Measurements from ENCODE around the gene PAX6.

DNA sequence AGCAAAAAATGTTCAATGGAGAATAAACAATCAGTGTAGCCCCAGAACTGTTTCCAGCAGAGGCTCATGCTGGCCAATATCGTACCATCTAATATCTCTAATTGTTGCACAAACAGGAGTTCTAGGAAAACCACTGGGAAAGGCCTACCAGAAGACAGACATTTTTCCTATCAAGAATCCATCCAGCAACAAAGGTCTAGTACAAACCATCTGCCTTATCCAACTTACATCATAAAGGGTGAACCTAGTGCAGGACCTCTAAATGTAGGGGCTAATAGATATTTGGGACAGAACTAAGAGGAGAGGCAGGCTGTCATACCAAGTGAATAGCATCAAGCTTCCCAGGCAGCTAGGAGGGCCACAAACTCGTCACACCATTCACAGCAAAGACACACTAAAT is 18.7 kb downstream of the PAX6 start:
- TF ChIP-seq, protein P1, sequence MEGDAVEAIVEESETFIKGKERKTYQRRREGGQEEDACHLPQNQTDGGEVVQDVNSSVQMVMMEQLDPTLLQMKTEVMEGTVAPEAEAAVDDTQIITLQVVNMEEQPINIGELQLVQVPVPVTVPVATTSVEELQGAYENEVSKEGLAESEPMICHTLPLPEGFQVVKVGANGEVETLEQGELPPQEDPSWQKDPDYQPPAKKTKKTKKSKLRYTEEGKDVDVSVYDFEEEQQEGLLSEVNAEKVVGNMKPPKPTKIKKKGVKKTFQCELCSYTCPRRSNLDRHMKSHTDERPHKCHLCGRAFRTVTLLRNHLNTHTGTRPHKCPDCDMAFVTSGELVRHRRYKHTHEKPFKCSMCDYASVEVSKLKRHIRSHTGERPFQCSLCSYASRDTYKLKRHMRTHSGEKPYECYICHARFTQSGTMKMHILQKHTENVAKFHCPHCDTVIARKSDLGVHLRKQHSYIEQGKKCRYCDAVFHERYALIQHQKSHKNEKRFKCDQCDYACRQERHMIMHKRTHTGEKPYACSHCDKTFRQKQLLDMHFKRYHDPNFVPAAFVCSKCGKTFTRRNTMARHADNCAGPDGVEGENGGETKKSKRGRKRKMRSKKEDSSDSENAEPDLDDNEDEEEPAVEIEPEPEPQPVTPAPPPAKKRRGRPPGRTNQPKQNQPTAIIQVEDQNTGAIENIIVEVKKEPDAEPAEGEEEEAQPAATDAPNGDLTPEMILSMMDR (IDR thresholded peaks at IDR 0.05; ENCODE audit: insufficient read depth, low read length, poor library complexity, severe bottlenecking) = no peak
- TF ChIP-seq EZH2phosphoT487 (conservative IDR thresholded peaks at IDR 0.05; ENCODE audit: low read length) = no peak

All from SU-DHL-6 (cell line).